ENCODE measurements around the gene C8B.

DNA sequence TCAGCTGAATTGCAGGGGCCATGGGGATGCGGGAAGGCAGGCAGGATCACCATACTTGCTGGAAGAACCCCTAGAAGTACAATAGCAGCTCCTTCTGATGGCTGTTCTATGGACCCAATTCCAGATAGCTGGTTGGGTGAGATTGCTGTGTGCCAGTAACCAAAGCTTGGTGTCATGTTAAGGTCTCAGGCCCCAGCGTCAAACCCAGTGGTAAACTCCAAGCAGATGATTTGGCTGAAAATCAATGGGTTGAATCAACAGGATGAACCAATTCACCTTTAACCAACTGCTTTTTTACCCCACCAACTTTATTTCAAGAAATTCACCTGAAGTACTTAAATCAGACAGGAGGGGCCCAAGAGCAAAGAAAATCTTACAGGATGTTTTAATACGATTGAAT lies 37.8 kb downstream of the C8B start:
- no peak for TF ChIP-seq GATA2 (IDR thresholded peaks at IDR 0.05; ENCODE audit: low read depth, low read length)
- TF ChIP-seq GATA3 (IDR thresholded peaks at IDR 0.05; ENCODE audit: low read depth, low read length), result no peak

All from SH-SY5Y (cell line).